Endothelial cell (in vitro differentiated cells): Measurements from ENCODE around the gene TP53BP2. TPM values are rescaled to one million over a fixed set of nuclear protein-coding genes. Genes with fewer than 3 reads are reported as not detected.

Source experiments
- DNase-seq: peaks from one replicate; pipeline ENCODE4 v3.0.0; 2021; ENCODE audit warnings: low spot score
- H3K27ac Mint-ChIP-seq: one replicate; pipeline ENCODE4 v1.8.0; 2021; ENCODE audit warnings: mixed read lengths, inconsistent platforms; ENCODE audit not compliant: unreplicated experiment
- H3K27me3 Mint-ChIP-seq: one replicate; pipeline ENCODE4 v1.8.0; 2021; ENCODE audit warnings: mild to moderate bottlenecking, moderate library complexity, mixed read lengths, inconsistent platforms; ENCODE audit not compliant: unreplicated experiment
- H3K36me3 Mint-ChIP-seq: one replicate; pipeline ENCODE4 v1.8.0; 2021; ENCODE audit warnings: mild to moderate bottlenecking, low read depth, mixed read lengths, inconsistent platforms; ENCODE audit not compliant: unreplicated experiment
- H3K4me1 Mint-ChIP-seq: one replicate; pipeline ENCODE4 v1.8.0; 2021; ENCODE audit warnings: mild to moderate bottlenecking, mixed read lengths, inconsistent platforms; ENCODE audit not compliant: unreplicated experiment
- H3K4me3 Mint-ChIP-seq: one replicate; pipeline ENCODE4 v1.8.0; 2021; ENCODE audit warnings: mild to moderate bottlenecking, mixed read lengths, inconsistent platforms; ENCODE audit not compliant: unreplicated experiment
- H3K9me3 Mint-ChIP-seq: one replicate; pipeline ENCODE4 v1.8.0; 2021; ENCODE audit warnings: mixed read lengths, inconsistent platforms; ENCODE audit not compliant: unreplicated experiment
- CTCF ChIP-seq: fragments of 200-600 bp; sonication (generic); IDR thresholded peaks from one replicate; pipeline ENCODE4 v1.5.0; 2021; ENCODE audit warnings: antibody characterized with exemption; ENCODE audit not compliant: unreplicated experiment
- total RNA-seq: library from RNA; stranded (reverse); fragmentation: NEBNext Ultra II Directional; extraction: Animal tissue kit (Norgen Biotek cat#: 25700); gene quantifications from one replicate; pipeline ENCODE4 v1.2.1, GENCODE V29; 2021; ENCODE audit not compliant: unreplicated experiment

TP53BP2 gene
- total RNA-seq, 1 donor from 2014 or later: 42.0 TPM

GRCh38 chr1:223825767-223826748 lies 19.7 kb downstream of the TP53BP2 start:
- TF ChIP-seq CTCF: no peak
- Mint-ChIP-seq H3K9me3 (no peaks in the 10 kb centered on the region), H3K4me1 (peaks cover 27% of the 10 kb centered on the region), H3K36me3 (no peaks in the 10 kb centered on the region), H3K27ac (peak overlapping the region; percentile 42), H3K4me3 (peak overlapping the region; percentile 59), H3K27me3 (no peaks in the 10 kb centered on the region)
- no peak for DNase-seq

GRCh38 chr1:223824712-223825111 lies 21.0 kb downstream of the TP53BP2 start:
- no peak overlapping the region for H3K4me3 Mint-ChIP-seq
- no peak for DNase-seq
- no peaks in the 10 kb centered on the region for H3K9me3 Mint-ChIP-seq
- no peaks in the 10 kb centered on the region for H3K27me3 Mint-ChIP-seq
- TF ChIP-seq CTCF: no peak
- peaks cover 3% of the 10 kb centered on the region for H3K36me3 Mint-ChIP-seq
- peaks cover 27% of the 10 kb centered on the region for H3K4me1 Mint-ChIP-seq
- H3K27ac Mint-ChIP-seq: no peak overlapping the region

GRCh38 chr1:223824287-223824686 lies 21.5 kb downstream of the TP53BP2 start:
- no peak for DNase-seq
- peaks cover 27% of the 10 kb centered on the region for H3K4me1 Mint-ChIP-seq
- H3K9me3 Mint-ChIP-seq: no peaks in the 10 kb centered on the region
- H3K27ac Mint-ChIP-seq: no peak overlapping the region
- H3K4me3 Mint-ChIP-seq: no peak overlapping the region
- no peak for TF ChIP-seq CTCF
- no peaks in the 10 kb centered on the region for H3K27me3 Mint-ChIP-seq
- H3K36me3 Mint-ChIP-seq: peaks cover 5% of the 10 kb centered on the region

GRCh38 chr1:223820971-223821370 lies 24.8 kb downstream of the TP53BP2 start:
- peaks cover 9% of the 10 kb centered on the region for H3K36me3 Mint-ChIP-seq
- no peak overlapping the region for H3K27ac Mint-ChIP-seq
- no peaks in the 10 kb centered on the region for H3K9me3 Mint-ChIP-seq
- H3K4me3 Mint-ChIP-seq: no peak overlapping the region
- TF ChIP-seq CTCF: no peak
- peaks cover 15% of the 10 kb centered on the region for H3K4me1 Mint-ChIP-seq
- DNase-seq: no peak
- no peaks in the 10 kb centered on the region for H3K27me3 Mint-ChIP-seq

- H3K9me3 Mint-ChIP-seq: no peaks in the 10 kb centered on the region
- no peak overlapping the region for H3K27ac Mint-ChIP-seq
- no peak for TF ChIP-seq CTCF
- no peaks in the 10 kb centered on the region for H3K27me3 Mint-ChIP-seq
- H3K4me1 Mint-ChIP-seq: peaks cover 12% of the 10 kb centered on the region
- H3K36me3 Mint-ChIP-seq: peaks cover 9% of the 10 kb centered on the region
- H3K4me3 Mint-ChIP-seq: no peak overlapping the region
- no peak for DNase-seq
Observed at GRCh38 chr1:223820515-223820858, 25.3 kb downstream of the TP53BP2 start.
